LNCaP clone FGC (cell line): ENCODE measurements around the gene GPR17.

ENCODE experiments used
- DNase-seq: peaks from one replicate; pipeline ENCODE4 v3.0.0-alpha.2; 2011; ENCODE audit warnings: low read depth
- H3K4me3 ChIP-seq: 2 replicates; pipeline ENCODE4 v1.5.1; 2011; ENCODE audit warnings: mild to moderate bottlenecking, low read depth, low read length, control low read depth
- CTCF ChIP-seq: IDR thresholded peaks from 2 replicates; pipeline ENCODE4 v1.5.1; 2012; ENCODE audit warnings: mild to moderate bottlenecking; ENCODE audit not compliant: control insufficient read depth, insufficient read depth; ENCODE audit errors: extremely low read depth

The GPR17 gene

GRCh38 chr2:127615511-127616166, 30.3 kb upstream of the GPR17 start:
- peak; percentile 65 for DNase-seq
- no peak for TF ChIP-seq CTCF
- H3K4me3 ChIP-seq = no peak overlapping the region

GRCh38 chr2:127618551-127619202, 27.3 kb upstream of the GPR17 start:
- no peak overlapping the region for H3K4me3 ChIP-seq
- TF ChIP-seq CTCF = no peak
- no peak for DNase-seq

GRCh38 chr2:127619203-127619590, 26.8 kb upstream of the GPR17 start:
- no peak overlapping the region for H3K4me3 ChIP-seq
- TF ChIP-seq CTCF = no peak
- DNase-seq = no peak

- no peak for TF ChIP-seq CTCF
- no peak overlapping the region for H3K4me3 ChIP-seq
- DNase-seq = no peak
Observed at GRCh38 chr2:127619877-127620705, 25.9 kb upstream of the GPR17 start.

GRCh38 chr2:127620866-127621265, 25.1 kb upstream of the GPR17 start:
- no peak for DNase-seq
- TF ChIP-seq CTCF = no peak
- H3K4me3 ChIP-seq = no peak overlapping the region

- TF ChIP-seq CTCF = no peak
- no peak for DNase-seq
- H3K4me3 ChIP-seq = no peak overlapping the region
Observed at GRCh38 chr2:127621981-127622431, 23.9 kb upstream of the GPR17 start.
